ENCODE results near the gene SERTAD1. TPM values are rescaled to one million over a fixed set of nuclear protein-coding genes. Genes with fewer than 3 reads are reported as not detected.
"Not testable (repeated sequence)": the region's sequence is repeated elsewhere in the genome, so short reads cannot be mapped to it uniquely, and the experiment has no call there.

Gene SERTAD1
- total RNA-seq, 2 donors from 2014 or later, result 18.1 to 19.4 TPM

DNA sequence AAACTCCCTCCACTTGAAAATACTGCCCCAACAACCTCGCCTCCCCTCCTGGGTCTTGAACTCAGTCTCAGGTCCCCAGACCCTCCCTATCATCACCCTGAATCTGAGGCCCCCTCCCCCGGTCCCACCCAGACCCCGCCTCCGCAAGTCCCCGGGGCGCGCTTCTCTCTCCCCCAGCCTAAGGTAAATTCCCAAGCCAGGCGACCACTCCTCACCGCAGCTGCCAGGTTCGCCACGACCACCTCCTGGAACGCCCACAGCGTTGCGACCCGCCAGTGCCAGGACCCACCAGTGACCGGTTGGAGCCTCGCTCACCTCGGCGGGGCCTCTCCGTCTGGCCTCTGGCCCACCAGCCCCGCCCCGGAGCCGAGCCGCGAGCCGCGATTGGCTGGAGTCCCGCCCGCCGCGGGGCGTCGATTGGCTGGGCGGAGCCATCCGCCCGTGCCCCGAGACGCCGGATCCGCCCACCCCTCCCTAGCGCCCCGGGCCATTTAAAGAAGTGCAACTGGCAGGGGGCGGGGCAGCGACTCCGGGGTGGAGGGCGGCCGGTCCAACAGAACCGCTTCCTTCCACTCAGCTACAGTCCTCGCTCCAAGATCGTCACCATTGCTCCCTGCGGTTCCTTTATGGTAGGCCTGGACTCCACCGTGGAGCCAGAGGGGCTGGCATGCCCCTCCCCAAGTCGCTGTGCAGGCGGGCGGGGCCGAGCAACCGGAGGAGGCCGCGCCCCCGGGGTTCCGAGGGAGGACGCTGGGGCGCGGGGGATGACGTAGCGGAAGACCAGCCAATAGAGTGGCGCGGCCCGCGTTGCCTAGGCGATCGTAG lies 18.4 kb upstream of the SERTAD1 start, which contains the start of gene SERTAD3:
SERTAD3 (minus strand) TSS at position 336 of the 825 bp plus-strand sequence. CDS start 2,255 bp downstream, outside the sequence.
- Mint-ChIP-seq H3K4me1 (peaks cover 19% of the 10 kb centered on the region), H3K27me3 (no peaks in the 10 kb centered on the region), H3K4me3 (peak within 1 kb of the TSS; percentile 100), H3K36me3 (ENCODE audit: low read depth) (peaks cover 5% of the 10 kb centered on the region), H3K27ac (peak within 1 kb of the TSS; percentile 92)
- no peaks in the 10 kb centered on the region for H3K9me3 ChIP-seq (ENCODE audit: control insufficient read depth, low read length, poor library complexity, severe bottlenecking)
- DNase-seq (peak; percentile 95 to 98 (median 96)), ATAC-seq (peak; percentile 76)

DNA sequence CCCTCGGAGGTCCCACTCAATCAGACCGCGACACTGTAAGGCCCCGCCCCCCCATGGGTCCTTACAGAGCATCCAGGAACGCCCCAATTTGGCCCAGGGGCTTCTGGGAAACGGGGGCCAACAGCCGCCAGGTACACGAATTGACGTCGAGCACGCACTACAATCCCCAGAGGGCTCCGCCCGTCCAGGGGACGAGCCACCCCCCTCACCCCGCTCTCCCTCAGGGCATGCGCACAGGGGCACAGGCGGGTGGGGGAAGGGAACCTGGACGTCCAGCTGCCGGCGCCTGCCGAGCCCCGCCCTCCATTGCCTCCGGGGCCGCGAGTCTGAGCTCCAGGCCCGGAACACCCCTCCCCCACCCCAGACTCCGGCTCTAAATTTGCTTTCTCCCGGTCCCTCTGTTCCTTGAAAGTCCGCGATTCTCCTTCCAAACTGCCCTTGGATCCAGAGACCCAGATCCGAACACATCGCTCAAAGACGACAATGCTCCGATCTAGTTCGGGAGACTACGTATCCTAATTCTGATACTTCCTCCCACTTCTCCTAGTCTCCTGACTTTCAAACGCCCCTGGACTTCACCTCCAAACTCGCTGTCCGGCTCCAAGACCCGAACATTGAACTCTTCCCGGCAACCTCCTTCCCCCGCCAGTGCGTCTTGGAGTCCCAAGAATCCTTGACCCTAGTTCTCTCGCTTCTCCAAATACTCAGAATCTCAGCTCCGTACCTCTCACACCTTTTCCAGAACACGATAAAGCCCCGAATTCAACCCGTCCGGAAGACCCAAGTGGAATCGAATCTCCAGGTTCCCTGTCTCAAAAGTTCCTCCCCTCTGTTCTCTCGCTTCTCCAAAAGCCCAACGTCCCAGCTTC lies 17.6 kb upstream of the SERTAD1 start:
- peaks cover 5% of the 10 kb centered on the region for H3K36me3 Mint-ChIP-seq (ENCODE audit: low read depth)

DNA sequence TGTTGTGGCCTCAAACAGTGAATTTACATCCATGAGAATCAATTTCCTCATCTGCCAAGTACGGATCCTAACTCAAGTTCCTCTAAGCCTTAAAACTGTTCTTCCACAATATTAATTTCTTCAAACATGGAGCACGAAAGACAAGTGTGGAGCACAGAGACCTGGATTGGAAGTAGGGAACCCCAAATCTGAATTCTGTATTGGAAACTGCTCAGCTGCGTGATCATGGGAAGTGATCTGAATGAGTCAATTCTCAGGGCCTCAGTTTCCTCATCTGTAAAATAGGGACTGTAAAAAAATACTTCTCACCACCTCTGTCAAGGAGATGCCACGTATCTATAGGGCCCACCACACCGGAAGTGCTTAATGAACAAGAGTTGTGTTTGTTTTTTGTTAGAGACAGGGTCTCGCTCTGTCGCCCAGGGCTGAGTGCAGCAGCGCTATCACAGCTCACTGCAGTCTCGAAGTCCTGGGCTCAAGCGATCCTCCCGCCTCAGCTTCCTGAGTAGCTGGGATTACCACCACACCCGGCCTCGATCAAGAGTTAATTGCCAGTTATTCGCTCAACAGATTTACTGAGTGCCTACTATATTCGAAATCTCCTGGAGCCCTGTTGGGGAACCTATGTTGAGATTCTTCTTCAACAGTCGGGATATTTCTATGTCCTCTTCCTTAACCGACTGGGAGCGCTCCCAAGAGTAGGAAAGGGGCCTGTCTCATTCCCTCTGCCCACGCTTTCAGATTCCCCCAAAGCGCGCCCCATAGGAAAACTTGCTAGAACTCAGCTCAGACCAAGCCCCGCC lies 16.7 kb upstream of the SERTAD1 start:
- Mint-ChIP-seq H3K27ac (peak overlapping the region; percentile 92), H3K4me3 (peak overlapping the region; percentile 100), H3K36me3 (ENCODE audit: low read depth) (peaks cover 5% of the 10 kb centered on the region), H3K4me1 (peaks cover 22% of the 10 kb centered on the region), H3K27me3 (no peaks in the 10 kb centered on the region)
- ATAC-seq (no peak), DNase-seq (no peak)
- no peaks in the 10 kb centered on the region for H3K9me3 ChIP-seq (ENCODE audit: control insufficient read depth, low read length, poor library complexity, severe bottlenecking)

More for the DNA sequence above, 17.6 kb upstream of the SERTAD1 start:
- H3K9me3 ChIP-seq (ENCODE audit: control insufficient read depth, low read length, poor library complexity, severe bottlenecking), result no peaks in the 10 kb centered on the region
- DNase-seq, result peak; percentile 96 to 99 (median 98)
- ATAC-seq, result peak; percentile 82
- Mint-ChIP-seq H3K4me1 (peaks cover 20% of the 10 kb centered on the region), H3K27ac (peak overlapping the region; percentile 92), H3K27me3 (no peaks in the 10 kb centered on the region), H3K4me3 (peak overlapping the region; percentile 100)

DNA sequence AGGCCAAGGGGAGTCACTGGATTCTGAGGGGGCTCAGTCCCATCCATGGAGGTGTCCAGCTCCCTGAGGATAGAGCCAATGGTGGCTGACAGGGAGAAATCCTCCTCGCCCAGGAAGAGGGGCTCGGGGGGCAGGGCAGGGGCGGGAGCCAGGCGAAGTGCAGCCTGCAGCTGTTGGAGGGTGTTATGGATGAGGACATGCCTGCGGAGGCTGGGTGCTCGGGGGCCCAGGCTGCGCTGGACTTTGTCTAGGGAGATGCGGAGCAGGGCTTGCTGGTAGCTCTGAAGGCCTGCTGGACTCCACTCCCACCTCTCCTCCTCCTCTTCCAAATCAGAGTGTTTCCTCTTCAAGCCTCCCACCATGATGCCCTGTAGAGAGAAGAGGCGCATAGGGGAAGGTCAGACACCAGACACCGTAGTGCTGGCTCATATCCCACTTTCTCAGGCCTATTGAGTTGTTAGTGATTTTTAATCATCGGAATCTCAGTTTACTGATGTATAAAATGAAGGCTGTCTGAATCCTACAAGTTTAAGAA lies 16.0 kb upstream of the SERTAD1 start:
- peaks cover 5% of the 10 kb centered on the region for H3K36me3 Mint-ChIP-seq (ENCODE audit: low read depth)
- ATAC-seq, result no peak
- no peaks in the 10 kb centered on the region for H3K9me3 ChIP-seq (ENCODE audit: control insufficient read depth, low read length, poor library complexity, severe bottlenecking)
- H3K27me3 Mint-ChIP-seq, result no peaks in the 10 kb centered on the region
- DNase-seq, result no peak
- H3K4me1 Mint-ChIP-seq, result peaks cover 22% of the 10 kb centered on the region
- H3K27ac Mint-ChIP-seq, result peak overlapping the region; percentile 92
- H3K4me3 Mint-ChIP-seq, result peak overlapping the region; percentile 9

DNA sequence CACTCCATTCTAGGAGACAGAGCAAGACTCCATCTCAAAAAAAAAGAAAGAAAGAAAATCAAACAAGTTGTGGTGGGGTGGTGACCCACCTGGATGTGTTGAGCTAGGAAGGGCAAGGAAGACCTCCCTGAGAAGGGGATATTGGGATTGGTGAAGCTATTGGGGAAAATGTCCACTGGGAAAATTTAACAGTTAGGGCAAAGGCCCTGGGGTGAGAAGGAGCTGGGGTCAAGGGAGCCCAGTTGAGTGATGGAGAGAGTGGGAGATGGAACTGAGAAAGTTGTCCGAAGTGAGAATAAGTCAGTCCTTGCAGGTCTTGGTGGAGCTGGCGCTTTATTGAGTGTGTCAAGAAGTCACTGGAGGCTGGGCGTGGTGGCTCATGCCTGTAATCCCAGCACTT lies 12.5 kb upstream of the SERTAD1 start:
- Mint-ChIP-seq H3K27ac (peak overlapping the region; percentile 79), H3K27me3 (no peaks in the 10 kb centered on the region)

DNA sequence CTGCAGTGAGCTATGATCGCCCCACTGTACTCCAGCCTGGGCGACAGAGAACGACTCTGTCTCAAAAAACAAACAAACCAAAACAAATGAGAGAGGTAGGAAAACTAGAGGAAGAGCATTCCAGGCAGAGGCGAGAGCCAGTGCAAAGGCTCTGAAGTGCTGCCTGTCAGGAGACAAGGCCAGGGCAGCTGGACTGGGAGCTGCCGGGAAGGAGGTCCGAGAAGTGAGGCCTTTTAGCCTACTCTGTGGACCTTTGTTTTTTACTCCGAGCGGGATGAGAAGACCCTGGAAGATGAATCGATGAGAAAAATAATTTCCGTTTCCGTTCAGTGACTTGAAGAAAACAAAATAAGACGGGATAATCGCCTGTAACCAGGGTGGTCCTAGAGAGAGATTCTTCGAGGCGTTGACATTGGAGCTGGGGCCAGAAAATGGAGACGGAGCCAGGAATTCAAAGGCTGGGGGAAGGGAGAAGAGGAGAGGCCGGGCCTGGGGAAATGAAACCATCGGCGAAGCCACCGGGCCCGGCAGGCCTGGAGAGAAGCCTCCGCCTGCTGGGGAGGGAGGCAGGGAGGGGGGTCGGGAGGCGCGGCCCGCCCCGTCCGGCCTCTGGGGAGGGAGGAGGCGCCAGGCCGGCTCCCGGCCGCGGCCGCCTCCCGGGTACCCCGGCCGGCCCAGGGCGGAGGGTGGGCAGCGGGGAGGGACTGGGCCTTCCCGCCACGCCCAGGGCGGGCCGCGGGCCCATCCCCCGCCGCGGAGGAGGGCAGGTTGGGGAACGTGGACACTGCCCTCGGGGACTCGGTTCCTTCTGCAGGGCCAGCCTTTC lies 7.8 kb upstream of the SERTAD1 start:
- H3K4me3 Mint-ChIP-seq, result peak overlapping the region; percentile 92
- peak; percentile 87 for ATAC-seq

More for the DNA sequence above, 12.5 kb upstream of the SERTAD1 start:
- ATAC-seq (no peak), DNase-seq (no peak)
- Mint-ChIP-seq H3K4me3 (no peak overlapping the region), H3K4me1 (peaks cover 20% of the 10 kb centered on the region), H3K36me3 (ENCODE audit: low read depth) (no peaks in the 10 kb centered on the region)
- H3K9me3 ChIP-seq (ENCODE audit: control insufficient read depth, low read length, poor library complexity, severe bottlenecking), result no peaks in the 10 kb centered on the region

DNA sequence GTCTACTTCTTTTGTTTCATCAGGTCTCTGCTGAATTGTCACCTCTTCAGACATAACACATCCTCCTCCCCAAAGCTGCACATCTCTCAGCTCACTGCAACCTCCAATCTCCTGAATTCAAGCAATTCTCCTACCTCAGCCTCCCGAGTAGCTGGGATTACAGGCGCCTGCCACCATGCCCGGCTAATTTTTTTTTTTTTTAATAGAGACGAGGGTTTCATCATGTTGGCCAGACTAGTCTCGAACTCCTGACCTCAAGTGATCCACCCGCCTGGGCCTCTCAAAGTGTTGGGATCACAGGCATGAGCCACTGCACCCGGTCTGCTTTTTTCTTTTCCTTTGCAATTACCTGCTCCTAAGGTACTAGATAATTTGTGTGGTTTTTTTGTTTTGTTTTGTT lies 7.0 kb upstream of the SERTAD1 start:
- not testable (repeated sequence) for H3K9me3 ChIP-seq (ENCODE audit: control insufficient read depth, low read length, poor library complexity, severe bottlenecking); DNase-seq; H3K36me3 Mint-ChIP-seq (ENCODE audit: low read depth); H3K4me3 Mint-ChIP-seq; H3K4me1 Mint-ChIP-seq; ATAC-seq; H3K27me3 Mint-ChIP-seq
- peak overlapping the region; percentile 98 for H3K27ac Mint-ChIP-seq

More for the DNA sequence above, 7.8 kb upstream of the SERTAD1 start:
- Mint-ChIP-seq H3K36me3 (ENCODE audit: low read depth) (no peaks in the 10 kb centered on the region), H3K4me1 (peaks cover 11% of the 10 kb centered on the region), H3K27ac (peak overlapping the region; percentile 98), H3K27me3 (no peaks in the 10 kb centered on the region)
- peak in 2 of 3 donors; percentile 47 to 48 for DNase-seq
- H3K9me3 ChIP-seq (ENCODE audit: control insufficient read depth, low read length, poor library complexity, severe bottlenecking), result no peaks in the 10 kb centered on the region

DNA sequence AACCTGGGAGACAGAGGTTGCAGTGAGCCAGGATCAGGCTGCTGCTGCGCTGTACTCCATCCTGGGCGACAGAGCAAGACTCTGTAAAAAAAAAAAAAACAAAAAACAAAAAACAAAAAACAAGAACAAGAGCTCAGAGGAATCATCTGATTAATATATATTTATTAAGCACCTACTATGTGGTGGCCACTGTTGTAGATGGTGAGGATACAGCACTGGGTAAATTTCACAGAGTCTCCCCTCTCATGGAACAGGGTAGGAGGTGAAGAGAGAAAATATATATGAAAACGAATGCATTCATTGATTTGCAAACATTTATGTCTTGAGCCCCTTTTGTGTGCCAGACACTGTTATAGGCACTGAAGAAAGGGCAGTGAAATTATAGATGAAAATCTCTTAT lies 5.9 kb upstream of the SERTAD1 start:
- Mint-ChIP-seq H3K4me3 (no peak overlapping the region), H3K27me3 (no peaks in the 10 kb centered on the region), H3K36me3 (ENCODE audit: low read depth) (no peaks in the 10 kb centered on the region), H3K4me1 (peaks cover 9% of the 10 kb centered on the region), H3K27ac (no peak overlapping the region)
- H3K9me3 ChIP-seq (ENCODE audit: control insufficient read depth, low read length, poor library complexity, severe bottlenecking), result no peaks in the 10 kb centered on the region
- ATAC-seq (no peak), DNase-seq (no peak)

DNA sequence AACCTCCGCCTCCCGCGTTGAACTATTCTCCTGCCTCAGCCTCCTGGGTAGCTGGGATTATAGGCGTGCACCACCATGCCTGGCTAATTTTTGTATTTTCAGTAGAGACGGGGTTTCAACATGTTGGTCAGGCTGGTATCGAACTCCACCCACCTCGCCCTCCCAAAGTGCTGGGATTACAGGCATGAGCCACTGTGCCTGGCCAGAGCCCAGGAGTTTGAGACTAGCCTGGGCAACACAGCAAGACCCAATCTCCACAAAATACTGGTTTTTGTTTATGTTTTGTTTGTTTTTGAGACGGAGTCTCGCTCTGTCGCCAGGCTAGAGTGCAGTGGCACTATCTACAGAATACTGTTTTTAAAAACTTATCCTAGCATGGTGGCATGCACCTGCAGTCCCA lies 4.5 kb upstream of the SERTAD1 start:
- H3K9me3 ChIP-seq (ENCODE audit: control insufficient read depth, low read length, poor library complexity, severe bottlenecking); H3K4me3 Mint-ChIP-seq; ATAC-seq; H3K4me1 Mint-ChIP-seq; DNase-seq; H3K36me3 Mint-ChIP-seq (ENCODE audit: low read depth); H3K27me3 Mint-ChIP-seq; H3K27ac Mint-ChIP-seq: not testable (repeated sequence)

DNA sequence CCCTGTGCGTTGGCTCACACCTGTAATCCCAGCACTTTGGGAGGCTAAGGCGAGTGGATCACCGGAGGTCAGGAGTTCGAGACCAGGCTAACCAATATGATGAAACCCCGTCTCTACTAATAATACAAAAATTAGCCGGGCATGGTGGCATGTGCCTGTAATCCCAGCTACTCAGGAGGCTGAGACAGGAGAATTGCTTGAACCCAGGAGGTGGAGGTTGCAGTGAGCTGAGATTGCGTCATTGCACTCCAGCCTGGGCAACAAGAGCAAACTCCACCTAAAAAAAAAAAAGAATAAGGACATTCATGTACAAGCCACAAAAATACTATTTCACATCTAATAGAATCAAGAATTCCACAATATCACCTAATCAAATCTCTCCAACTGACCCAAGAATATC lies 2.4 kb upstream of the SERTAD1 start:
- ATAC-seq; H3K27me3 Mint-ChIP-seq; DNase-seq; H3K9me3 ChIP-seq (ENCODE audit: control insufficient read depth, low read length, poor library complexity, severe bottlenecking); H3K4me3 Mint-ChIP-seq; H3K36me3 Mint-ChIP-seq (ENCODE audit: low read depth); H3K27ac Mint-ChIP-seq: not testable (repeated sequence)
- peaks cover 10% of the 10 kb centered on the region for H3K4me1 Mint-ChIP-seq

DNA sequence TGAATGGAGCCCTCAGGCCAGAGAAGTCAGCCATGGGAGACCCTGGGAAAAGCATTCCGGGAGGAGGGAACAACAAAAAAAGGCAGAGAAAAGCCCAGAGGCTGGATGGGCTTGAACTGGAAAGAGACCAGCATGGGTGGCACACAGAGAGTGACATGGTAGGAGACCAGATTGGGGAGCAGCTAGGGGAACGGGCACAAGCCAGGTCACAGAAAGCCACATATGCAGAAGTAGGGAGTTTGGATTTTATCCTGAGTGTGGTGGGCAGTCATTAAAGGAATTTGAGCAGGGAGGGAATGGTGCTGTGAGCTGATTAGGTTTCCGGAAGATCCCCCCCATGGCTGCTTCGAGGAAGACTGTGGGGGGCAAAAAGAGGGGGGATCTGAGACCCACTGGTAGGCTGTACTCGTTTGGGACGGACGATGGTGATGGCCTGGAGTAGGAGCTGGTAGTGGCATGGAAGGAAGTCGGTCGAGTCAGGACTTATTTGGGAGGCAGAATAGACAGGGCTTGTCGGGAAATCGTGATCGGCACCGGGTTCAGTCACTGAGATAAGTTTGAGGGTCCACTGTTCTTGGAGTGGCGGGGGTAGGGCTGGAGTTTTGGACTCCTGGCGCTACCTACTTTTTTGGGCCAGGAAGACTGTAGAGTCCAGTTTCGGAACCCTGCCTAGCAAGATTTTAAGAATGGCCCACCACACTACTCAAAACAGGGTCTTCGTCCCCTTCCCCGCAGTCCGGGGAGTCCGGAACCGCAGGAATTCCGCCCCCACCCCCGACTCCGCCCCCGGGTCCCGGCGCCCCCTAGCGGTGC lies 949 bp downstream of the SERTAD1 start:
- H3K36me3 Mint-ChIP-seq (ENCODE audit: low read depth), result peaks cover 2% of the 10 kb centered on the region
- H3K9me3 ChIP-seq (ENCODE audit: control insufficient read depth, low read length, poor library complexity, severe bottlenecking), result no peaks in the 10 kb centered on the region
- no peak for DNase-seq
- peak overlapping the region; percentile 97 for H3K4me3 Mint-ChIP-seq
- H3K27me3 Mint-ChIP-seq, result no peaks in the 10 kb centered on the region
- peaks cover 8% of the 10 kb centered on the region for H3K4me1 Mint-ChIP-seq
- no peak for ATAC-seq
- peak overlapping the region; percentile 98 for H3K27ac Mint-ChIP-seq
